ENCODE results near the gene AGRP. TPM values are rescaled to one million over a fixed set of nuclear protein-coding genes. Genes with fewer than 3 reads are reported as not detected.

Gene AGRP, protein sequence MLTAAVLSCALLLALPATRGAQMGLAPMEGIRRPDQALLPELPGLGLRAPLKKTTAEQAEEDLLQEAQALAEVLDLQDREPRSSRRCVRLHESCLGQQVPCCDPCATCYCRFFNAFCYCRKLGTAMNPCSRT
- not detected for total RNA-seq

DNA sequence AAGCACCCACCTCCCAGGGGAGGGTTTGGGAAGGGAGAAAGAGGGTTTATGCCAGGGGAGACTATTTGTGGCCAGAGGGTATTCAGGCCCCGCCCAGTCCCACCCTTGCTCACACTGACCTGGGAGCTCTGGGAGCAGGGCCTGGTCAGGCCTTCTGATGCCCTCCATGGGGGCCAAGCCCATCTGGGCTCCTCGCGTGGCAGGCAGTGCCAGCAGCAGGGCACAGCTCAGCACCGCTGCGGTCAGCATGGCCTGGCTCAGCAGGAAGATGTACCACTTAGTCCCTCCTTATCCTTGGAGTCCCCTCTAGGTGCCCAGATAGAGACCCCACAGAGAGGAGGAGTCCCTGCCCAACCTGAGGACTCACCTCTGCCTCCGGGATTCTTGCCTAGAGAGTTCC, at the start of gene AGRP:
AGRP (minus strand) TSS at position 398 of the 400 bp plus-strand sequence; CDS start at position 249, 149 bp downstream.
- Histone ChIP-seq H3K4me1 (ENCODE audit: control insufficient read depth in 3 of 3, insufficient read depth in 3 of 3, low read length in 3 of 3) (peaks cover 27 to 39% (median 28%) of the 10 kb centered on the region in 3 donors), H3K9me3 (ENCODE audit: control insufficient read depth in 3 of 3, low read length in 3 of 3) (no peaks in the 10 kb centered on the region), H3K9ac (ENCODE audit: low read depth in 1 of 3, low read length in 3 of 3) (peak within 1 kb of the TSS in 2 of 3 donors; percentile 33 to 72), H3K27ac (ENCODE audit: low read depth, low read length) (no peak within 1 kb of the TSS), H3K27me3 (ENCODE audit: control insufficient read depth in 3 of 3, insufficient read depth in 3 of 3, low read length in 3 of 3) (no peaks in the 10 kb centered on the region), H3K4me3 (ENCODE audit: low read length in 3 of 3) (peak within 1 kb of the TSS in 1 of 3 donors; percentile 49), H3K36me3 (ENCODE audit: control insufficient read depth in 3 of 3, insufficient read depth in 3 of 3, low read length in 3 of 3) (peaks cover 0 to 11% (median 4%) of the 10 kb centered on the region in 3 donors)

DNA sequence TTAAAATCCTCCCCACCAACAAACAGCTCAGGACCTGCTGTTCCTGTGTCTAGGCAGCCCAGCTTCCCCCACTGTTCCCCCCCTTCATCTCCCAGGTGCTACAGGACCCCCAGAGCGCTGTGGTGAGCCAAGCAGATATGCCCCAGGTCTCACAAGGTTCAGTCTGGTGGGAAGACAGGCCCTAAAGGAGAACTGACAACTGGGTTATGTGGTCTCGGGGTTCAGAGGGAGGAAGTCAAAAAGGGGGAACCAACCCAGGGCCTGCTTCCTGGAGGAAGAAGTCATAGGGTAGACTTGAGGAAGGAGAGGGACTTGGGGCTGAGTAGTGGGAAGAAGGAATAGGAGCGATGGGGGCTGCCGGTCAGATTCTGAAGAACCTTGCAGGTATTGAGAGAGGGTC, 47.9 kb upstream of the AGRP start:
- peaks cover 37 to 40% (median 37%) of the 10 kb centered on the region in 3 donors for H3K4me1 ChIP-seq (ENCODE audit: control insufficient read depth in 3 of 3, insufficient read depth in 3 of 3, low read length in 3 of 3)
- no peaks in the 10 kb centered on the region for H3K27me3 ChIP-seq (ENCODE audit: control insufficient read depth in 3 of 3, insufficient read depth in 3 of 3, low read length in 3 of 3)
- H3K4me3 ChIP-seq (ENCODE audit: low read length in 3 of 3) = peak overlapping the region; percentile 82 to 94 (median 91)
- no peaks in the 10 kb centered on the region for H3K36me3 ChIP-seq (ENCODE audit: control insufficient read depth in 3 of 3, insufficient read depth in 3 of 3, low read length in 3 of 3)
- H3K9ac ChIP-seq (ENCODE audit: low read depth in 1 of 3, low read length in 3 of 3) = peak overlapping the region in 2 of 3 donors; percentile 20 to 96
- no peaks in the 10 kb centered on the region for H3K9me3 ChIP-seq (ENCODE audit: control insufficient read depth in 3 of 3, low read length in 3 of 3)
- peak overlapping the region; percentile 86 for H3K27ac ChIP-seq (ENCODE audit: low read depth, low read length)

DNA sequence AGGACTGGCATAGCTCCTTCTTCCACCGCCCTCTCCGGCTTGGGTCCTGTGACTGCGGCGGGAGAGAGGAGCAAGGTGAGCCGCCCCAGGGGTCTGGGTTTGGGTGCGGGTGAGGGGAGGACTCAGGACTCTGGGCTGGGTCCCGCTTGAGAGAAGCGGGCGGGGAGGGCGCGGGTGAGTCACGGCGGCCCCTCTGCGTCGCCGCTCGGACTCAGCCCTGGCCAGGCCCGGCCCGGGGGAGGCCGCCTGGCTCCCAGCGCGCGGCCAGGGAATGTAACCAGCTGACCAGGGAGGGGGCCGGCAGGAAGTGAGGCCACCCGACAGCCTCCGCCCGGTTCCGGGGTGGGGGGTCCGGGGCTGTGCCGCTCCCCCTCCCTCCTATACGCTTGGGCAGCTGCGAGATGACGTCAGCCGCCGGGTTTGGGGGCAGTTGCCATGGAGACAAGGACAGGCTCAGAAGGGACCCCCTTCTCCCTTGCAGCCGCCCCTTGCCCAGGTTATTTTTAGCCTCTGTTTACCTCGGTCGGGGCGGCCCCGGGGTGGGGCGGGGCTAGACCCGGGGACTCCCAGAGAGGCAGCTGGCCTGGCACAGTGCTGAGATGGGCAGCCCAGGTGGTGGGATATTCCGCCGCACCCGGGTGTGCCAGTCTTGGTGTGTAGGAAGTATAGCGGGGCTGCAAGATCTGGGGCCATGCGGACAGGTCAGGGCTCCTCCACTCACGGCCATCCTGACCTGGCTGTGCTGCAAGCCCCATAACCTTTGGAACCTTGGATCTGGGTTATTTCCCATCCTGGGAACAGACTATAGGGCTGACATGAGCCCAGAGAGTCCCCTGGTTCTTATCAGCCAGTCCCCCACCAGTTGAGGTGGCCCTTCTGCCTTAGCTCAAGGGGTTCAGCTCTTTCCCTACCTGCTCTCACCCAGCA, 46.9 kb upstream of the AGRP start:
- Histone ChIP-seq H3K27me3 (ENCODE audit: control insufficient read depth in 3 of 3, insufficient read depth in 3 of 3, low read length in 3 of 3) (no peaks in the 10 kb centered on the region), H3K4me3 (ENCODE audit: low read length in 3 of 3) (peak overlapping the region; percentile 82 to 94 (median 91)), H3K36me3 (ENCODE audit: control insufficient read depth in 3 of 3, insufficient read depth in 3 of 3, low read length in 3 of 3) (no peaks in the 10 kb centered on the region), H3K9ac (ENCODE audit: low read depth in 1 of 3, low read length in 3 of 3) (peak overlapping the region; percentile 83 to 96 (median 96)), H3K9me3 (ENCODE audit: control insufficient read depth in 3 of 3, low read length in 3 of 3) (no peaks in the 10 kb centered on the region), H3K27ac (ENCODE audit: low read depth, low read length) (peak overlapping the region; percentile 86), H3K4me1 (ENCODE audit: control insufficient read depth in 3 of 3, insufficient read depth in 3 of 3, low read length in 3 of 3) (peaks cover 29 to 38% (median 32%) of the 10 kb centered on the region in 3 donors)

DNA sequence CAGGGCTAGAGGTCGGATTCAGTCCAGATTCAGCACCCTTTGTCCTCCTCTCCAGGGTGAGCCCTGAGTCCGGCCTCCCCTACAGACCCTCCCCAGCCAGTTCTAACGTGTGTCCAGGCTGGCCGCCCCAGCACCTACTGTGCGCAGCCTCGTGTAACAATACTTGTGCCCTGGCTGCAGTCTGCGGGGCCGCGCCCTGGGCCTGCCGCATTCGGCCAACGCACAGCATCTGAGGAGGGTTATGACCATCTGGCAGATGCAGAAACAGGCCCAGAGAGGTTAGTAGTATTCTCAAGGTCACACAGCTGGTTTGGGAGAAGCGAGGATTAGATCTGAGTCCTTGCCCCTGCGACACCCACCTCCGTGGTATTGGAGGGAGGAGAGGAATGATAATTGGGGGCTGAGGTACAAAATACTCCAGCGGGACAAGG, 46.2 kb upstream of the AGRP start:
- peaks cover 26 to 38% (median 30%) of the 10 kb centered on the region in 3 donors for H3K4me1 ChIP-seq (ENCODE audit: control insufficient read depth in 3 of 3, insufficient read depth in 3 of 3, low read length in 3 of 3)
- H3K9ac ChIP-seq (ENCODE audit: low read depth in 1 of 3, low read length in 3 of 3) = peak overlapping the region; percentile 83 to 96 (median 96)
- H3K36me3 ChIP-seq (ENCODE audit: control insufficient read depth in 3 of 3, insufficient read depth in 3 of 3, low read length in 3 of 3) = no peaks in the 10 kb centered on the region
- H3K27ac ChIP-seq (ENCODE audit: low read depth, low read length) = peak overlapping the region; percentile 86
- peak overlapping the region; percentile 82 to 94 (median 91) for H3K4me3 ChIP-seq (ENCODE audit: low read length in 3 of 3)
- no peaks in the 10 kb centered on the region for H3K27me3 ChIP-seq (ENCODE audit: control insufficient read depth in 3 of 3, insufficient read depth in 3 of 3, low read length in 3 of 3)
- H3K9me3 ChIP-seq (ENCODE audit: control insufficient read depth in 3 of 3, low read length in 3 of 3) = no peaks in the 10 kb centered on the region

DNA sequence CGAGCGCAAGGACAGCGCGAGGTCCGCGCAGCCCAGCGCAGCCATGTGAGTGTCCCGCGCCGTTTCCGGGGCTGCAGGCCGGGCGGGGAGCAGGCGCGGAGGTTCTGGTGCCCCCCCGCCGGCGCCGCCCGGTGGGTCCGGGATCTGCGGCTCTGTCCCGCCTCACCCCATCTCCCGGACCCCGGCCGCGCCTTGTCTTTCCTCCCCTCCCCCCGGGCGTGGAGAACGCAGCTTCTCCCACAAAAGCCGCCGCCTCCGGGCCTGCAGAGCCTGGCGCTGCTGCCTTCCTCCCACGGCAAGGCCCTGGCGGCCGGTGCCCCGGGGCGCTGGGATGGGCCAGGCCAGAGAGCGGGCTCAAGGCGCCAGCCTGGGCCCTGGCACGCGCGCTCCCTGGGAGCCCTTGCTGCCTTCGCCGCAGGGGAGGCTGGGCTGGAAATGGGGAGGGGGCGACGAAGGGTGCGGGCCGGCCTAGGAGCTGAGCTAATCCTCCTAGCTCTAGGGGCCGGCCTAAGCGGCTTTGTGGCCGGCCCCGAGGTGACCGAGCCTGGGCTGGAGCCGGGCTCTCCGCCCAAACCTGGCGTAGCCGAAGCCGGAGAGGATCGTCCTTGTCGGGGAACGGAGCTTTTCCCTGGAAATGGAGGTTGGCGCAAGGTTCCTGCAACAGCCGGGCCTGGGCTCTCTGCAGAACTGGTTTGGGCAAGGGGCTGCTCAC, 45.7 kb upstream of the AGRP start:
- no peaks in the 10 kb centered on the region for H3K27me3 ChIP-seq (ENCODE audit: control insufficient read depth in 3 of 3, insufficient read depth in 3 of 3, low read length in 3 of 3)
- peak overlapping the region; percentile 86 for H3K27ac ChIP-seq (ENCODE audit: low read depth, low read length)
- peaks cover 26 to 34% (median 30%) of the 10 kb centered on the region in 3 donors for H3K4me1 ChIP-seq (ENCODE audit: control insufficient read depth in 3 of 3, insufficient read depth in 3 of 3, low read length in 3 of 3)
- H3K9ac ChIP-seq (ENCODE audit: low read depth in 1 of 3, low read length in 3 of 3) = peak overlapping the region; percentile 83 to 96 (median 96)
- no peaks in the 10 kb centered on the region for H3K9me3 ChIP-seq (ENCODE audit: control insufficient read depth in 3 of 3, low read length in 3 of 3)
- H3K4me3 ChIP-seq (ENCODE audit: low read length in 3 of 3) = peak overlapping the region; percentile 82 to 94 (median 91)
- H3K36me3 ChIP-seq (ENCODE audit: control insufficient read depth in 3 of 3, insufficient read depth in 3 of 3, low read length in 3 of 3) = no peaks in the 10 kb centered on the region

DNA sequence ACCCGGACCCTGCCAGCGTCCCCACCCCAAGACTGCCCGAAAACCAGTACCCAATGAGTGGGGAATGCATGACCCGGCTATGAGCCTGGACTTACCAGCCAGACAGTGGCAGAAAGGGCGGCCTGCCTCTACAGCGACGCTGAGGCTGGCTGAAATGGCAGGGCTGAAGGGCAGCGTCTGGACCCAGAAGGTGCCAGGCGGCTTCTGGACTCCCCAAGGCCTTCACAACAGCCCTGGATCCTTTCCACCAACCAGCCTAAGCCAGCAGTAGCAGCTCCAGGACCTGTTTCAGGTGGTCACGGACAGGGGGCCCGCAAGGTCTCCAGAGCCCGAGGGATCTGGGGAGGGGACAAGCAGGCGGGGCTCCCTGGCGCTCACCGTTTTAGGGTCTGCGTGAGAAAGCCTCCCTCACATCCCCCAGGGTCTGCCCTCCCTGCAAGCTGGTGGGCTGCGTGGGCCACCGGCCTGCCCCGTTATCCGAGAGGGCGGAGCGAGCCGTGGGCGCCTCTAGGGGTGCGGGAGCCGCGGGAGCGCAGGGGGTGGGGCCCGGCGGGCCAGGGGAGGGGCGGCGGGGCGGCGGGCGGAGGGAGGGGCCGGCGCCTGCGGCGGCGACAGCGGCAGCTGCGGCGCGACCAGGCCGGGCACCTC, 45.0 kb upstream of the AGRP start, which contains the start of gene RIPOR1:
RIPOR1 (plus strand) TSS at position 608 of the 648 bp plus-strand sequence. CDS start 9,618 bp downstream, outside the sequence.
- H3K27me3 ChIP-seq (ENCODE audit: control insufficient read depth in 3 of 3, insufficient read depth in 3 of 3, low read length in 3 of 3) = no peaks in the 10 kb centered on the region
- no peaks in the 10 kb centered on the region for H3K36me3 ChIP-seq (ENCODE audit: control insufficient read depth in 3 of 3, insufficient read depth in 3 of 3, low read length in 3 of 3)
- H3K9me3 ChIP-seq (ENCODE audit: control insufficient read depth in 3 of 3, low read length in 3 of 3) = no peaks in the 10 kb centered on the region
- peaks cover 26 to 34% (median 30%) of the 10 kb centered on the region in 3 donors for H3K4me1 ChIP-seq (ENCODE audit: control insufficient read depth in 3 of 3, insufficient read depth in 3 of 3, low read length in 3 of 3)
- peak within 1 kb of the TSS; percentile 83 to 96 (median 96) for H3K9ac ChIP-seq (ENCODE audit: low read depth in 1 of 3, low read length in 3 of 3)
- peak within 1 kb of the TSS; percentile 82 to 94 (median 91) for H3K4me3 ChIP-seq (ENCODE audit: low read length in 3 of 3)
- peak within 1 kb of the TSS; percentile 86 for H3K27ac ChIP-seq (ENCODE audit: low read depth, low read length)

DNA sequence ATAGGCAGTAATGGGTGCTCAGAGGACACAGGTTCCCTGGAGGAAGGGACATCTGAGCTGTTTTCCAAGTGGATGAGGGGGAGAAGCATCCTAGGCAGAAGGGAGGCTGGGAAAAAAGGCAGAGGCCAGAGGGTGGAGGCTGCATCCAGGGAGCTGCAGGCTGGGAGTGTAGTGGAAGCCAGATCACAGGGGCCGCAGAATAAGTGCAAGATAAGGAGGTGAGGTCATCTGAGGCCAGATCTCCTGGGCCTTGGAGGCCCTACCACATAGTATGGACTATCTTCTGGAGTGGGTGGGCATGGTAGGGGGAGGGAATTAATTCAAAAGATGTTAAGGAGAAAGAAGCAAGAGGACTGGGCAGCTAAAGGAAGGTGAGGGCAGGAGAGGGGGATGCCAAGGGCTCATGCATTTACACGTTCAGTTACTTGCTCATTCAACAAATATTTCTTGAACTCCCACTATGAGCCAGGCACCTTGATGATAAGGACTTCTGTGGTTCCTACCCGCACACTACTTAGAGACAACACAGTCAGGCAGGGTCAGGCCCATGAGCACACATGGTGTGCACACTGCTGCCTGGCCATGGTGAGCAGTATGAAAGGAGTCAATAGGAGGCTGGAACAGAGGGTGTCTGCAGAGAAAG, 42.9 kb upstream of the AGRP start:
- peaks cover 26 to 36% (median 29%) of the 10 kb centered on the region in 3 donors for H3K4me1 ChIP-seq (ENCODE audit: control insufficient read depth in 3 of 3, insufficient read depth in 3 of 3, low read length in 3 of 3)
- peak overlapping the region in 1 of 3 donors; percentile 25 for H3K9ac ChIP-seq (ENCODE audit: low read depth in 1 of 3, low read length in 3 of 3)
- H3K4me3 ChIP-seq (ENCODE audit: low read length in 3 of 3) = no peak overlapping the region
- no peaks in the 10 kb centered on the region for H3K9me3 ChIP-seq (ENCODE audit: control insufficient read depth in 3 of 3, low read length in 3 of 3)
- no peaks in the 10 kb centered on the region for H3K36me3 ChIP-seq (ENCODE audit: control insufficient read depth in 3 of 3, insufficient read depth in 3 of 3, low read length in 3 of 3)
- H3K27ac ChIP-seq (ENCODE audit: low read depth, low read length) = no peak overlapping the region
- H3K27me3 ChIP-seq (ENCODE audit: control insufficient read depth in 3 of 3, insufficient read depth in 3 of 3, low read length in 3 of 3) = no peaks in the 10 kb centered on the region

DNA sequence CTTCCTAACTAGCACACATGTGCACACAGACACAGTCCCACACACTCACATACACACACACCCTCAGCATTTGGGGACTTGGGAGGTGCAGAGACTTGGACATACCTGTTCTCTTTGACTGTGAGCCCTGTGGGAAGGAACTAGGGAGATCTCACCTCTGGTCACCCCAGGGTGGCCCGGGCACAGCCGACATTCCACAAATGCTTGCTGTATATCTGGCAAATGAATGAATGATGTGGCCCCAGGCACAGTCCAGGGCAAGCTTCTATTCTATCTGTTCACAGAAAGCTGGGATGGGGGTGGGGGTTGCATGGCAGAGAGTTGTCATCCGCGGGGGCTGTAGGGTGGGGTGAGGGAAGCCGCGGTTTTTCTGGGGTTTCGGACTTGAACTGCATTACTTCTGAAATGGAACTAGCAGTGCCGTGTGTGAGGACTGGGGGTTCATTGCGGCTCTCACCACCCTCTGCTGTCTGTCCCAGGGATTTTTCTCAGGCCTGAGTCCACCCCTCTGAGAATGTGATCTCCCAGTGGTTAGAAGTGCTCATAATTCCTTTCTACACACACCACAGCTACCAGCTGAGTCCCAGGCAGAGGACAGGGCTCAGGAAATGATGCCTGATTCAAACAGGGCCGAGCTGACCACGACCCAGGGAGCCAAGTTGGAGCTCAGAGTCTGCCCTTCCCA, 42.0 kb upstream of the AGRP start:
- H3K4me1 ChIP-seq (ENCODE audit: control insufficient read depth in 3 of 3, insufficient read depth in 3 of 3, low read length in 3 of 3) = peaks cover 20 to 31% (median 26%) of the 10 kb centered on the region in 3 donors
- H3K27me3 ChIP-seq (ENCODE audit: control insufficient read depth in 3 of 3, insufficient read depth in 3 of 3, low read length in 3 of 3) = no peaks in the 10 kb centered on the region
- no peaks in the 10 kb centered on the region for H3K9me3 ChIP-seq (ENCODE audit: control insufficient read depth in 3 of 3, low read length in 3 of 3)
- no peak overlapping the region for H3K9ac ChIP-seq (ENCODE audit: low read depth in 1 of 3, low read length in 3 of 3)
- H3K36me3 ChIP-seq (ENCODE audit: control insufficient read depth in 3 of 3, insufficient read depth in 3 of 3, low read length in 3 of 3) = no peaks in the 10 kb centered on the region
- H3K27ac ChIP-seq (ENCODE audit: low read depth, low read length) = no peak overlapping the region
- no peak overlapping the region for H3K4me3 ChIP-seq (ENCODE audit: low read length in 3 of 3)
